Common myeloid progenitor, CD34-positive (primary cell): ENCODE results near the gene LRRC45.

Source experiments
- CTCF ChIA-PET: fragments of 350-600 bp; sonication (Branson Sonifier 250); formaldehyde crosslinking; loops from one replicate; lab custom pipeline; 2021; ENCODE audit warnings: antibody characterized with exemption; lab: Charles Lee
- POLR2A ChIA-PET: fragments of 350-600 bp; sonication (Branson Sonifier 250); formaldehyde crosslinking; loops from one replicate; lab custom pipeline; 2021; ENCODE audit warnings: antibody characterized with exemption; lab: Charles Lee
- DNase-seq, 3 donors: peaks; one replicate each; pipeline versions ENCODE4 v3.0.0 to v3.0.0-alpha.2; 2013
- H3K27ac ChIP-seq, 2 experiments: 1 replicate in 1 of 2; 2 replicates in 1 of 2; pipeline ENCODE4 v1.7.0; 2013; ENCODE audit warnings: inconsistent platforms in 2 of 2, low read length in 2 of 2, mild to moderate bottlenecking in 2 of 2, low read depth in 1 of 2, moderate library complexity in 1 of 2; ENCODE audit not compliant: severe bottlenecking in 2 of 2, insufficient read depth in 1 of 2, poor library complexity in 1 of 2
- H3K27me3 ChIP-seq, 5 experiments: replicated peaks in 2 of 5; 1 replicate in 3 of 5; 2 replicates in 2 of 5; pipeline versions ENCODE4 v1.6.1 to v1.7.0; 2013; ENCODE audit warnings: low read length in 4 of 5, mild to moderate bottlenecking in 2 of 5, moderate library complexity in 2 of 5, inconsistent platforms in 1 of 5; ENCODE audit not compliant: insufficient read depth in 5 of 5, control insufficient read depth in 4 of 5
- H3K36me3 ChIP-seq, 4 experiments: 1 replicate in 2 of 4; 2 replicates in 2 of 4; pipeline versions ENCODE4 v1.6.1 to v1.7.0; 2013; ENCODE audit warnings: low read length in 3 of 4, control low read depth in 1 of 4, mild to moderate bottlenecking in 1 of 4; ENCODE audit not compliant: control insufficient read depth in 4 of 4, insufficient read depth in 4 of 4
- H3K4me1 ChIP-seq, 4 experiments: 1 replicate in 3 of 4; 2 replicates in 1 of 4; pipeline versions ENCODE4 v1.6.1 to v1.7.1; 2013; ENCODE audit warnings: low read length in 3 of 4, mild to moderate bottlenecking in 3 of 4, control low read depth in 1 of 4, inconsistent platforms in 1 of 4, moderate library complexity in 1 of 4; ENCODE audit not compliant: control insufficient read depth in 4 of 4, insufficient read depth in 4 of 4; ENCODE audit errors: control extremely low read depth in 1 of 4
- H3K4me3 ChIP-seq, 7 experiments: 1 replicate in 4 of 7; 2 replicates in 3 of 7; pipeline versions ENCODE4 v1.5.1 to v1.7.0; 2013; ENCODE audit warnings: mild to moderate bottlenecking in 7 of 7, low read length in 6 of 7, moderate library complexity in 6 of 7, inconsistent platforms in 2 of 7, low read depth in 2 of 7, control low read depth in 1 of 7; ENCODE audit not compliant: insufficient read depth in 4 of 7, control insufficient read depth in 1 of 7; ENCODE audit errors: extremely low read depth in 1 of 7
- H3K9me3 ChIP-seq, 5 experiments: 1 replicate in 4 of 5; 2 replicates in 1 of 5; pipeline versions ENCODE4 v1.6.1 to v1.7.1; 2013; ENCODE audit warnings: low read length in 4 of 5, mild to moderate bottlenecking in 2 of 5, inconsistent platforms in 1 of 5, low read depth in 1 of 5, moderate library complexity in 1 of 5; ENCODE audit not compliant: control insufficient read depth in 4 of 5, insufficient read depth in 2 of 5; ENCODE audit errors: control extremely low read depth in 1 of 5
- WGBS: methylation state at CpG from one replicate; pipeline ENCODE4 v1.1.5; 2013; ENCODE audit not compliant: insufficient coverage; 5-methylcytosine and 5-hydroxymethylcytosine counted together

The LRRC45 gene

GRCh38 chr17:82060001-82060380, 36.9 kb downstream of the LRRC45 start:
- peaks cover 11 to 94% (median 61%) of the 10 kb centered on the region in 4 experiments for H3K36me3 ChIP-seq
- no peaks in the 10 kb centered on the region for H3K9me3 ChIP-seq
- ChIA-PET POLR2A (no interaction called here), CTCF (interaction anchor here (1.7 kb wide), 1 partner anchor 10 kb away, joined by 5 read pairs; no protein-coding TSS in a partner anchor)
- no peaks in the 10 kb centered on the region for H3K27me3 ChIP-seq
- H3K4me3 ChIP-seq, result no peak overlapping the region
- DNase-seq, result no peak
- H3K4me1 ChIP-seq, result peaks cover 0 to 13% (median 9%) of the 10 kb centered on the region in 4 experiments
- 93% methylated on average over 11 of the region's 16 CpGs for WGBS
- no peak overlapping the region for H3K27ac ChIP-seq

- Histone ChIP-seq H3K4me1 (peaks cover 0 to 16% (median 11%) of the 10 kb centered on the region in 4 experiments), H3K4me3 (no peak overlapping the region), H3K9me3 (no peaks in the 10 kb centered on the region), H3K27me3 (no peaks in the 10 kb centered on the region), H3K36me3 (peaks cover 9 to 88% (median 58%) of the 10 kb centered on the region in 4 experiments), H3K27ac (no peak overlapping the region)
- ChIA-PET CTCF (interaction anchor here (0.6 to 1.7 kb wide), 2 partner anchors 10 to 453 kb away, joined by 3 to 5 read pairs; no protein-coding TSS in a partner anchor), POLR2A (interaction anchor here (1.2 kb wide), 1 partner anchor 8 kb away, joined by 3 read pairs; no protein-coding TSS in a partner anchor)
- DNase-seq, result no peak
- 89% methylated on average over 12 of the region's 14 CpGs for WGBS
Measured at GRCh38 chr17:82060614-82061013, 37.5 kb downstream of the LRRC45 start.

DNA sequence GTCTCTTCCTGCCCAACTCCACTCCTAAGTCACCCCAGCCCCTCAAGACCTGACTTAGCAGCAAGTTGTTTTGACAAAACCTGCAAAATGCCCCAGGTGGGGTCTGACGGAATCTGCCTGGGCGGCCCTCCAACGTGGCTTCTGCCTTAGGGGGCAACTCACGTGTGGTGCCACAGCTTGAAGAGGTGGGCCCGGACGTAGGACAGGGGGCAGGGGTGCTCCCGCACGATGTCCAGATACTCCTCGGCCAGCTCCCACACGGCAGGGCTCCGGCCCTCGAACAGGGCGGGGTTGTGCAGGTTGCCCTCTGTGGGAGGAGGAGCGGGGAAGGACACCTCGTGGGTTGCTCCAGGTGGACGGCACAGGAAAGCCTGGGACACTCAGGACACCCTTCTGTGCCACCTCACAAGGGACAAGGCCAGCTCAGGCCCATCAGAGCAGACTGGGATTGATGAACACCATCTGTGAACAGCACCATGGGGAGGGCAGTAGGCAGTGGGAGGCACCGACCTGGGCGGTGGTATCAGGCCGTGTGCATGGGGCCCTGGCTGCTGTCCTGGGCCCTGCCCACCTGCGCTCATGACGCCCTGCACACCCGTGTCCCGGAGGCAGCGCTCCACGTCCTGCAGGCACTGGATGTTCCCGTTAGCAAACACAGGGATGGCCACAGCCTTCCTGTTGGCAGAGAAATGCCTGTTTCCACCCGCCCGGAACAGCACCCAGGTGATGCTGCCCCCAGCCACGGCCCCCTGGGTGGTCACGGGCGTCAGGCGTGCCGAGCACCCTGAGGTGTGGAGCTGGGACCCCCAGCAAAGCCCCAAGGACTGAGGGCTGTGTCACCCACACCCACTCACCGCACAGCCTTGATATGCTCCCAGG, 38.2 kb downstream of the LRRC45 start:
- H3K4me3 ChIP-seq, result no peak overlapping the region
- POLR2A ChIA-PET, result interaction anchor here (1.2 kb wide), 1 partner anchor 9 kb away, joined by 3 read pairs; no protein-coding TSS in a partner anchor
- peaks cover 7 to 81% (median 54%) of the 10 kb centered on the region in 4 experiments for H3K36me3 ChIP-seq

DNA sequence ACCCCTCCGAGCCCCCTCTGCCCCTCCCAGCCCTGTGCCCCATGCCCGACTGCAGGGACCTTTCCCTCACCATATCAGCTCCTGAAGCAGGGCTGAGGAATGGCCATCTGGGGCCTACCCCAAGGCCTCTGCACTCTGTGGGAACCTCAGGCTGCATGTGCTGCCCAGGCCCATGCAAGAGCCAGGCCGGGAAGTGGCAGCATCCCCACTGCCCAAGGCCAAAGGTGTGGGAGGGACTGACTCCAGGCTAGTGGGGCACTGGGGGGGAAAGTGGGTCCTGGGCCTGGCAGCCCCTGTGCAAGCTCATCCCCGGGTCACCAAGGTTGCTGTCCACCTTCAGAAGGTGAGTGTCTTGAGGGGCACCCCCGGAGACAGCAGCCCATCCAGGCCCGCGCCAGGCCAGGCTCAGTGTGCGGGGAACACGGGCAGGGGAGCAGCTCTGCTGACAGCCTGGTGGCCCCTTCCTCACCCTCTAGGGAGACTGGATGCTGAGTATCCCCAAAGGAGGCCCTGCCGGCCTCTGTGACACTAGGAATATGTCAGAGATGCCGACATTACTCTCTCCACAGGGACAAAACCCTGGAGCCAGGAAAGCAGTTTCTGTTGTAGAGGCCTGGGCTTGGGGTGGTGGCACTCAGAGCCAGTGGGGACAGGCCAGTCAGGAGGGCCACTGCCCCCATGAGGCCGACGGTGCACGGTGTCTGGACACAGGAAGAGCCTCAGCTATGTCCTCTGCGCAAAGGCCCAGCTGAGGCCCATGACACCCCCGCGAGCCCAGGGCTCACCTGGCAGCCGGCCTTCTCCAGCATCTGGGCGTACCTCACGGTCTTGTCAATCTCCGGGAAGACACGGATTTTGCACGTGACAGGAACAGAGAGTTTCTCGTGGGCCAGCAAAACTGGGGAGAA, 39.2 kb downstream of the LRRC45 start:
- ChIA-PET CTCF (interaction anchor here (0.6 to 1.3 kb wide), 2 partner anchors 18 to 25 kb away, joined by 3 to 4 read pairs; partner anchors contain the start of gene DCXR), POLR2A (no interaction called here)
- no peak overlapping the region for H3K4me3 ChIP-seq
- H3K27me3 ChIP-seq, result no peaks in the 10 kb centered on the region
- DNase-seq, result no peak
- peaks cover 7 to 71% (median 47%) of the 10 kb centered on the region in 4 experiments for H3K36me3 ChIP-seq
- 96% methylated on average over 21 of the region's 24 CpGs for WGBS
- H3K27ac ChIP-seq, result no peak overlapping the region
- peaks cover 0 to 24% (median 16%) of the 10 kb centered on the region in 4 experiments for H3K4me1 ChIP-seq
- no peaks in the 10 kb centered on the region for H3K9me3 ChIP-seq

More for the DNA sequence above, 38.2 kb downstream of the LRRC45 start:
- no peak for DNase-seq
- Histone ChIP-seq H3K27ac (no peak overlapping the region), H3K9me3 (no peaks in the 10 kb centered on the region), H3K27me3 (no peaks in the 10 kb centered on the region), H3K4me1 (peaks cover 0 to 21% (median 14%) of the 10 kb centered on the region in 4 experiments)
- 95% methylated on average over 30 of the region's 34 CpGs for WGBS
- CTCF ChIA-PET, result interaction anchor here (0.6 kb wide), 2 partner anchors 17 to 452 kb away, joined by 3 read pairs; no protein-coding TSS in a partner anchor

GRCh38 chr17:82062984-82063368, 39.9 kb downstream of the LRRC45 start:
- DNase-seq, result no peak
- Histone ChIP-seq H3K4me3 (no peak overlapping the region), H3K4me1 (peaks cover 0 to 24% (median 16%) of the 10 kb centered on the region in 4 experiments), H3K9me3 (no peaks in the 10 kb centered on the region), H3K36me3 (peaks cover 7 to 64% (median 41%) of the 10 kb centered on the region in 4 experiments), H3K27me3 (no peaks in the 10 kb centered on the region), H3K27ac (no peak overlapping the region)
- ChIA-PET POLR2A (no interaction called here), CTCF (interaction anchor here (1.3 kb wide), 1 partner anchor 25 kb away, joined by 4 read pairs; the partner anchor contains the start of gene DCXR)
- 89% methylated on average over 7 of the region's 9 CpGs for WGBS

DNA sequence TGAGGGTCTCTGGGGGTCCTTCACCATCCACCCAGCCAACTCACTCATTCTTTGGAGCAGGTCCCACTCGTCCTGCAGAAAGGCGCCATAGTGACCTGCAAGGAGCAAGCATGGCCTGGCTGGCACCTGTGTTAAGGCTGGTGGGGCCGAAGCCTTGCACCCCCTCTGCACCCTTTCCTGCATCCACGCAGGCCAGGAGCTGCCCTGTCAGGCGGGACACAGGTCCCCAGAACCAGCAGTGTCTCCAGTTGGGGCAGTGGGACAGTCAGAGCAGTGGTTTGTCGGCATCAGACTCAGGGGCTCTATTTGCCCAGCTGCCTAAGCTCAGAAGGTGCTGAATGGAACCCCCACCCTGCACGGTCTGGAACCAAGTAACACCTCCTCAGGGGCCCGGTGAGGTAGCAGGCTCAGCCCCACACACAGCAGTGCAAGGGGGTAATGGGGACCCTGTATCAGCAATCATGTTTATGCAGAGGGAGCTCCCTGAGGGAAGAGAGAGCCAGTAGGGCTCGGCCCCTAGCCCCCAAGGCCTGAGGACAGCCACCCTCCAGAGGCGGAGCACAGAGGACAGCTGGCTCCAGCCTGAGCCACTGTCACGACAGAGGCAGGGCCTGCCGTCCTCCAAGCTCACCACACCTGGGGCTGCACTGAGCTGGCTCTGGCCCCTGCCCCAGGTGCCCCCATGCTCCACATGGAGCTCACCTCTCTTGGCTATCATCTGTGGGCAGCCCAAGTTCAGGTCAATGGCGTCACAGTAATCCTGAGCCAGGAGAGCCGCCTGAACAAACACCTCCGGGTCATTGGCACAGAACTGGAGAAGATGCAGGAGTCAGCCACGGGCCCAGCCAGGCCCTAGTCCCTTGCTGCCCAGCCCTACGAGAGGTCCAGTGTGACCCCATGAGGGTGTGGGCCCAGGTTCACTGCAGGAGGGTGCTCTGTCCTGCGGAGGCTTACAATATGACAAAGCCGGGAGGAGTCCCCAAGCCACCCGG, 40.6 kb downstream of the LRRC45 start:
- Histone ChIP-seq H3K4me1 (peaks cover 0 to 24% (median 16%) of the 10 kb centered on the region in 4 experiments), H3K27ac (no peak overlapping the region), H3K36me3 (peaks cover 7 to 57% (median 38%) of the 10 kb centered on the region in 4 experiments), H3K4me3 (peak overlapping the region in 2 of 7 experiments; percentile 11 to 89), H3K27me3 (no peaks in the 10 kb centered on the region), H3K9me3 (no peaks in the 10 kb centered on the region)
- POLR2A ChIA-PET, result interaction anchor here (0.5 kb wide), 1 partner anchor 359 kb away, joined by 3 read pairs; no protein-coding TSS in a partner anchor
- WGBS, result 96% methylated on average over 19 of the region's 20 CpGs
- CTCF ChIA-PET, result interaction anchor here (0.7 kb wide), 1 partner anchor 31 kb away, joined by 3 read pairs; no protein-coding TSS in a partner anchor
- no peak for DNase-seq
